ENCODE data around the gene DIS3L. TPM values are rescaled to one million over a fixed set of nuclear protein-coding genes. Genes with fewer than 3 reads are reported as not detected.

Gene DIS3L
- total RNA-seq: 15.0 and 24.5 TPM in 2 replicates

DNA sequence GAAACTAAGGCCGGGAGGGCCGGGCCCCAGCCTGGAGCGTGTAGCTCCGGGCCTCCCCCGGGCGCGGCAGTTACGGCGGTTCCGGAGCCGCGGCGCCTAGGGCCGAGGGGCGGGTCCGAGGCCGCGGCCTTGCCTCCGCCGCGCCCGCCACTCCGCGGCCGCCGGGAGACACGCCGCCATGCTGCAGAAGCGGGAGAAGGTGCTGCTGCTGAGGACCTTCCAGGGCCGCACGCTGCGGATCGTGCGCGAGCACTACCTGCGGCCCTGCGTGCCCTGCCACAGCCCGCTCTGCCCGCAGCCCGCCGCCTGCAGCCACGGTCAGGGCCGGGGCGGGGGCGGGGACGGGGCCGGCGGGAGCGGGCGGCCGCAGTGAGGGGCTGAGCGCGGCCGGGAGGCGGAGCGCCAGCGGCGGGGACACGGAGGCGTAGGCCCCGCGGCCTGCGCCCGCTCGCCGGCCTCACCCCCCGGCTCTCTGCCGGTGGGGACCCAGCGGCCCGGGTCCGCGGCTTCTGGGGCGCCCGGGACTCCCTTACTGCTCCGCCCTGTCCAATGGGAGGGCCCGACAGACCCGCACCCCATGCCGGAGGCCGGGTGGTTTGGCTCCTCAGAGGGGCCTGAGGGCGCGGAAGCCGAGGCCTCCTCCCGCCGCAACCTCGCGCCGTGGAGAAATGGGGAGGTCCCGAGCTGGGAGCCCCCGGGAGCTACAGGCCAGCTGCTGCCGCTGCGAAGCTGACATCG, at the start of gene DIS3L:
DIS3L (plus strand) TSS at position 150 of the 738 bp plus-strand sequence; CDS start at position 179, 29 bp downstream.

GRCh38 chr15:66253418-66254088, 39.8 kb upstream of the DIS3L start, which contains the start of gene MEGF11:
TSS of gene MEGF11 (minus strand) at chr15:66253750. CDS start at chr15:66128403, 125,347 bp downstream.

GRCh38 chr15:66356359-66357236, 63.2 kb downstream of the DIS3L start, which contains the start of gene TIPIN:
TSS of gene TIPIN (minus strand) at chr15:66356685. CDS start at chr15:66352947, 3,738 bp downstream.

Other genes with a start within 250 kb of the DIS3L start
- not detected in 2 replicates for gene MEGF11, start 39.8 kb upstream of the DIS3L start, total RNA-seq
- 13.0 and 20.7 TPM in 2 replicates for gene TIPIN, start 63.1 kb downstream of the DIS3L start, total RNA-seq
- 61.4 and 88.2 TPM in 2 replicates for gene MAP2K1, start 93.3 kb downstream of the DIS3L start, total RNA-seq
- gene SNAPC5, start 204.2 kb downstream of the DIS3L start, total RNA-seq: 25.5 and 28.5 TPM in 2 replicates
- gene RPL4, start 211.3 kb downstream of the DIS3L start, total RNA-seq: 3,009 and 3,253 TPM in 2 replicates
- gene ZWILCH, start 211.8 kb downstream of the DIS3L start, total RNA-seq: 14.4 and 57.3 TPM in 2 replicates